Measurements from ENCODE around the gene TPM3. TPM values are rescaled to one million over a fixed set of nuclear protein-coding genes. Genes with fewer than 3 reads are reported as not detected.
"Not testable (repeated sequence)": the region's sequence is repeated elsewhere in the genome, so short reads cannot be mapped to it uniquely, and the experiment has no call there.

TPM3 gene
- polyA plus RNA-seq, 1 donor = 303 TPM

DNA sequence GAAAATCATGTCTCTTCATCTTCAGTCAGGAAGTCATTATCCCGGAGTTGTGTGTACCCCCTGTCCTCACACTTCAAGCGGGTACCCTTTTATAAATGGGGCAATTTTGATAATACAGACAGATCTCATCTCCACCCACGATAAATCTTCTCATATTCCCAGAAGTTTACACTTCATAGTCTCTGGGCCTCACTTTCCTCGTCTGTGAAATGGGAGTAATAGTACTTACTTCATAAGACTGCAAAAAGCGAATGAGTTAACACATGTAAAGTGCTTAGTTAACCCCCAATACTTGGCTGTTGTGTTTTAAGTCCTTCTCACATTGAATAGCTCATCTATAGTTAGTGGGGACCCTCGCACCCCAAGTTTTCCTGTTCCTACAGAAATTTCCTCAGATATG lies 37.8 kb downstream of the TPM3 start:
- no peak overlapping the region for H3K27ac ChIP-seq (ENCODE audit: low read length)
- no peaks in the 10 kb centered on the region for H3K9me3 ChIP-seq (ENCODE audit: control insufficient read depth, low read depth, low read length)
- DNase-seq = no peak
- H3K4me1 ChIP-seq (ENCODE audit: control insufficient read depth, insufficient read depth, low read length) = no peaks in the 10 kb centered on the region
- 83% methylated on average over 1 of the region's 6 CpGs for WGBS (ENCODE audit: insufficient coverage, low lambda C conversion rate)
- no peaks in the 10 kb centered on the region for H3K27me3 ChIP-seq (ENCODE audit: control insufficient read depth, insufficient read depth, low read length)
- H3K36me3 ChIP-seq (ENCODE audit: control insufficient read depth, insufficient read depth, low read length) = peaks cover 31% of the 10 kb centered on the region
- H3K4me3 ChIP-seq (ENCODE audit: low read length) = no peak overlapping the region

GRCh38 chr1:154151311-154151710 lies 40.6 kb downstream of the TPM3 start:
- Histone ChIP-seq H3K9me3 (ENCODE audit: control insufficient read depth, low read depth, low read length) (no peaks in the 10 kb centered on the region), H3K27me3 (ENCODE audit: control insufficient read depth, insufficient read depth, low read length) (no peaks in the 10 kb centered on the region), H3K36me3 (ENCODE audit: control insufficient read depth, insufficient read depth, low read length) (peaks cover 10% of the 10 kb centered on the region), H3K4me1 (ENCODE audit: control insufficient read depth, insufficient read depth, low read length) (no peaks in the 10 kb centered on the region), H3K4me3 (ENCODE audit: low read length) (no peak overlapping the region), H3K27ac (ENCODE audit: low read length) (no peak overlapping the region)
- no peak for DNase-seq

- H3K9me3 ChIP-seq (ENCODE audit: control insufficient read depth, low read depth, low read length) = no peaks in the 10 kb centered on the region
- WGBS (ENCODE audit: insufficient coverage, low lambda C conversion rate) = 60% methylated on average over 1 of the region's 3 CpGs
- H3K4me1 ChIP-seq (ENCODE audit: control insufficient read depth, insufficient read depth, low read length) = no peaks in the 10 kb centered on the region
- DNase-seq = no peak
- no peak overlapping the region for H3K4me3 ChIP-seq (ENCODE audit: low read length)
- no peak overlapping the region for H3K27ac ChIP-seq (ENCODE audit: low read length)
- H3K36me3 ChIP-seq (ENCODE audit: control insufficient read depth, insufficient read depth, low read length) = no peaks in the 10 kb centered on the region
- no peaks in the 10 kb centered on the region for H3K27me3 ChIP-seq (ENCODE audit: control insufficient read depth, insufficient read depth, low read length)
These were observed 43.1 kb downstream of the TPM3 start for GRCh38 chr1:154148807-154149206.

GRCh38 chr1:154147505-154147904 lies 44.4 kb downstream of the TPM3 start:
- DNase-seq; H3K27ac ChIP-seq (ENCODE audit: low read length); H3K27me3 ChIP-seq (ENCODE audit: control insufficient read depth, insufficient read depth, low read length); H3K36me3 ChIP-seq (ENCODE audit: control insufficient read depth, insufficient read depth, low read length); H3K4me3 ChIP-seq (ENCODE audit: low read length); H3K4me1 ChIP-seq (ENCODE audit: control insufficient read depth, insufficient read depth, low read length); H3K9me3 ChIP-seq (ENCODE audit: control insufficient read depth, low read depth, low read length): not testable (repeated sequence)
- WGBS (ENCODE audit: insufficient coverage, low lambda C conversion rate) = no CpG with 5 or more reads among the region's 5 CpGs

- Histone ChIP-seq H3K27ac (ENCODE audit: low read length) (no peak overlapping the region), H3K36me3 (ENCODE audit: control insufficient read depth, insufficient read depth, low read length) (no peaks in the 10 kb centered on the region), H3K9me3 (ENCODE audit: control insufficient read depth, low read depth, low read length) (no peaks in the 10 kb centered on the region), H3K27me3 (ENCODE audit: control insufficient read depth, insufficient read depth, low read length) (no peaks in the 10 kb centered on the region), H3K4me3 (ENCODE audit: low read length) (no peak overlapping the region), H3K4me1 (ENCODE audit: control insufficient read depth, insufficient read depth, low read length) (no peaks in the 10 kb centered on the region)
- 100% methylated on average over 1 of the region's 2 CpGs for WGBS (ENCODE audit: insufficient coverage, low lambda C conversion rate)
- no peak for DNase-seq
These were observed 45.9 kb downstream of the TPM3 start for GRCh38 chr1:154145986-154146385.

GRCh38 chr1:154142358-154142757 lies 49.5 kb downstream of the TPM3 start:
- H3K4me1 ChIP-seq (ENCODE audit: control insufficient read depth, insufficient read depth, low read length) = no peaks in the 10 kb centered on the region
- no peak for DNase-seq
- no CpG with 5 or more reads among the region's 6 CpGs for WGBS (ENCODE audit: insufficient coverage, low lambda C conversion rate)
- no peak overlapping the region for H3K27ac ChIP-seq (ENCODE audit: low read length)
- no peak overlapping the region for H3K4me3 ChIP-seq (ENCODE audit: low read length)
- H3K36me3 ChIP-seq (ENCODE audit: control insufficient read depth, insufficient read depth, low read length) = no peaks in the 10 kb centered on the region
- H3K27me3 ChIP-seq (ENCODE audit: control insufficient read depth, insufficient read depth, low read length) = no peaks in the 10 kb centered on the region
- no peaks in the 10 kb centered on the region for H3K9me3 ChIP-seq (ENCODE audit: control insufficient read depth, low read depth, low read length)

DNA sequence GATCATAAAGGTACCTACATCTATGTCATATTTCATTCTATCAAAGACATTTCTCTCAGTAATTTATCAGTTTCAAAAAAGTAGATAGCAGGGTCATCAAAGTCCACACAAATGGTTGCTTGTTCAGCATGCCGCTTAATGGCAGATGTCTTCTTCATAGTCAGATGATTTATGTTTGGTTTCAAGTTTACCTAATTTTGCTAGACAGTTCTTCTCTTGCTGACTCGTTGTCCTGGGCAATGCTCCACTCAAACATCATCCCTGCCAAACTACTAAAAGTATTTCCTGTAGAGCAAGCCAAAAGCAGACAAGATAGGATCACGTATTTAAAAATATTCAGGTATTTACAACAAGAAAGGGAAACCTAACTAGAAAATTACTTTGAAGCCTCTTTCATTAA lies 50.7 kb downstream of the TPM3 start:
- Histone ChIP-seq H3K4me3 (ENCODE audit: low read length) (no peak overlapping the region), H3K4me1 (ENCODE audit: control insufficient read depth, insufficient read depth, low read length) (no peaks in the 10 kb centered on the region), H3K27me3 (ENCODE audit: control insufficient read depth, insufficient read depth, low read length) (no peaks in the 10 kb centered on the region), H3K27ac (ENCODE audit: low read length) (no peak overlapping the region), H3K36me3 (ENCODE audit: control insufficient read depth, insufficient read depth, low read length) (no peaks in the 10 kb centered on the region), H3K9me3 (ENCODE audit: control insufficient read depth, low read depth, low read length) (no peaks in the 10 kb centered on the region)
- DNase-seq = no peak
- no CpG with 5 or more reads among the region's 3 CpGs for WGBS (ENCODE audit: insufficient coverage, low lambda C conversion rate)

DNA sequence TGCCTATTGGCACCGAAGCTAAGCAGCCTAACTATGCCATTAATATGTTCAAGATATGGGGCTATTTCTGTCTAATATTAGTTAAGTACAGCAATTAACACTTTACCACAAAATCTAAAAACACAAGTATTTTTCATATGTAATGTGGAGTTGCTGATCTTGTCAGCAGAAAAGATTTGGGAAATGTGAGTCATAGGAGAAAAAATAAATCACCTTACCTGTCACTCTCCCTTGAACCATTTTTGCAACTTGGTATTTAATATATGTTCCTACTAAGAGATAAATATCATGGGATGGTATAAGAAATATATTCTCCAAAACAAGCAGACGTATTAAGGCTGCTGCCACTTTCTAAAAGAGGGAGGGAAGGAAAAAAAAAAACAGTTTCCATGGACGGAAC lies 54.0 kb downstream of the TPM3 start:
- WGBS (ENCODE audit: insufficient coverage, low lambda C conversion rate) = 100% methylated on average over 1 of the region's 3 CpGs
- Histone ChIP-seq H3K4me3 (ENCODE audit: low read length) (no peak overlapping the region), H3K9me3 (ENCODE audit: control insufficient read depth, low read depth, low read length) (no peaks in the 10 kb centered on the region), H3K27ac (ENCODE audit: low read length) (no peak overlapping the region), H3K4me1 (ENCODE audit: control insufficient read depth, insufficient read depth, low read length) (no peaks in the 10 kb centered on the region), H3K27me3 (ENCODE audit: control insufficient read depth, insufficient read depth, low read length) (no peaks in the 10 kb centered on the region), H3K36me3 (ENCODE audit: control insufficient read depth, insufficient read depth, low read length) (no peaks in the 10 kb centered on the region)
- no peak for DNase-seq

DNA sequence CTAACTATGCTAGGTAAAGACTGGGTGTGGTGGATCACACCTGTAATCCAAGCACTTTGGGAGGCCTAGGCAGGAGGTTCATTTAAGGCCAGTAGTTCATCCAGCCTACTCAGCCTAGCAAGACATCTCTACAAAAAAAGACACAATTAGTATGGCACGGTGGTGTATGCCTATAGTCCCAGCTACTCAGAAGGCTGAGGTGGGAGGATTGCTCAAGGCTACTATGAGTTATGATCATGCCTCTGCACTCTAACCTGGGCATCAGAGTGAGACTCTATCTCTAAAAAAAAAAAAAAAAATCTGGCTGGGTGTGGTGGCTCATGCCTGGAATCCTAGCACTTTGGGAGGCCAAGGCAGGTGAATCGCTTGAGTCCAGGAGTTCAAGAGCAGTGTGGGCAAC lies 58.6 kb downstream of the TPM3 start:
- H3K9me3 ChIP-seq (ENCODE audit: control insufficient read depth, low read depth, low read length) = no peaks in the 10 kb centered on the region
- H3K27ac ChIP-seq (ENCODE audit: low read length) = no peak overlapping the region
- WGBS (ENCODE audit: insufficient coverage, low lambda C conversion rate) = no CpG with 5 or more reads among the region's 2 CpGs
- H3K27me3 ChIP-seq (ENCODE audit: control insufficient read depth, insufficient read depth, low read length) = no peaks in the 10 kb centered on the region
- H3K4me1 ChIP-seq (ENCODE audit: control insufficient read depth, insufficient read depth, low read length) = no peaks in the 10 kb centered on the region
- H3K36me3 ChIP-seq (ENCODE audit: control insufficient read depth, insufficient read depth, low read length) = no peaks in the 10 kb centered on the region
- DNase-seq = no peak
- H3K4me3 ChIP-seq (ENCODE audit: low read length) = no peak overlapping the region

DNA sequence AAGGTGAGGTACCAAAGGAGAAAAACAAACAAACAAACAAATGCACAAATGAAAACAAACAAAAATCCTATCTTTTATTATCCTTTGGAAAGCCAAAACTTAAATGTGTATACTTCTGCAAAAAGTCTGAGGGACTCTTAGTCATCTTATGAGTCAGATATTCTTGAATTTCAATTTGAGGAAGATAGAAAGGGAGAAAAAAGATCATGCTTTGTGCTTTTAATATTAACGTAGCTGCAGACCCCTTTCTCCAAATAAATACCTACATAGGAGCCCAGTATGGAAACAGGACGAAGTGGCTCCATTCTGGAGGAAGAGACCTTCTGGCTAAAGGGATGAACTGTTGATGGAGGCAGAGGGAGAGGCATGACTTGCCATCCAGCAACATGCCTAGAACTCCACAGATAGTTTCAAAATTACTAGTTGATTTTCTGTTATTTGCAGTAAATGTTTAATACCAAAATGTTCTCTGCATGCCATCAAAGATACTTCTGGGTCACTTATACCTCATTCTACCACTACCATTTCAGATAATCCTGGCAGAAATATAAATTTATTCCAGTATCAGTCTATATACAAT lies 62.4 kb downstream of the TPM3 start:
- Histone ChIP-seq H3K27ac (ENCODE audit: low read length) (no peak overlapping the region), H3K27me3 (ENCODE audit: control insufficient read depth, insufficient read depth, low read length) (no peaks in the 10 kb centered on the region), H3K36me3 (ENCODE audit: control insufficient read depth, insufficient read depth, low read length) (no peaks in the 10 kb centered on the region), H3K4me3 (ENCODE audit: low read length) (no peak overlapping the region), H3K4me1 (ENCODE audit: control insufficient read depth, insufficient read depth, low read length) (no peaks in the 10 kb centered on the region), H3K9me3 (ENCODE audit: control insufficient read depth, low read depth, low read length) (no peaks in the 10 kb centered on the region)
- WGBS (ENCODE audit: insufficient coverage, low lambda C conversion rate) = no CpG with 5 or more reads among the region's 2 CpGs
- no peak for DNase-seq

- H3K4me3 ChIP-seq (ENCODE audit: low read length); DNase-seq; H3K27me3 ChIP-seq (ENCODE audit: control insufficient read depth, insufficient read depth, low read length); H3K4me1 ChIP-seq (ENCODE audit: control insufficient read depth, insufficient read depth, low read length); H3K9me3 ChIP-seq (ENCODE audit: control insufficient read depth, low read depth, low read length); H3K36me3 ChIP-seq (ENCODE audit: control insufficient read depth, insufficient read depth, low read length); H3K27ac ChIP-seq (ENCODE audit: low read length): not testable (repeated sequence)
- WGBS (ENCODE audit: insufficient coverage, low lambda C conversion rate) = no CpG with 5 or more reads among the region's 11 CpGs
These were observed 68.7 kb downstream of the TPM3 start for GRCh38 chr1:154123205-154123604.

All from large intestine (tissue), 3 donors.